ENCODE measurements around the gene LIPG.

- TF ChIP-seq EZH2 (IDR thresholded peaks at IDR 0.05), result no peak
- TF ChIP-seq POLR2AphosphoS5 (IDR thresholded peaks at IDR 0.05; ENCODE audit: borderline replicate concordance, low read depth, low read length), result no peak
These were observed 47.3 kb upstream of the LIPG start for GRCh38 chr18:49514577-49514976.
